Measurements from ENCODE around the gene CNST.

- TF ChIP-seq CTCF (IDR thresholded peaks at IDR 0.05) (no peak), POLR2A (IDR thresholded peaks at IDR 0.05) (no peak)
Measured at GRCh38 chr1:246528933-246529731, 37.1 kb upstream of the CNST start.

Measured in suprapubic skin (tissue), 3 donors.